K562 (cell line): ENCODE data around the gene USB1. TPM values are rescaled to one million over a fixed set of nuclear protein-coding genes. Genes with fewer than 3 reads are reported as not detected.

Experiments
- CBX1 ChIP-seq: sonication (generic); IDR thresholded peaks from 2 replicates; pipeline ENCODE4 v1.6.1; 2016; ENCODE audit warnings: antibody characterized with exemption, low read depth, mild to moderate bottlenecking
- CEBPB ChIP-seq: fragments of 450-650 bp; IDR thresholded peaks from 2 replicates; pipeline ENCODE4 v1.6.1; 2016; ENCODE audit warnings: missing genetic modification characterization, missing compliant biosample characterization
- ELF1 ChIP-seq: fragments of 200-800 bp; sonication (Bioruptor generic); IDR thresholded peaks from 2 replicates; pipeline ENCODE4 v1.6.1; 2016; ENCODE audit warnings: missing genetic modification characterization, missing compliant biosample characterization
- EP400 ChIP-seq: fragments of 450-650 bp; IDR thresholded peaks from 2 replicates; pipeline ENCODE4 v1.6.1; 2017; ENCODE audit warnings: antibody characterized with exemption, mild to moderate bottlenecking, moderate library complexity
- FOXP4 ChIP-seq: sonication (generic); formaldehyde crosslinking; IDR thresholded peaks from 2 replicates; pipeline ENCODE4 v1.8.0; 2022; ENCODE audit warnings: mild to moderate bottlenecking, missing genetic modification reagents, borderline replicate concordance
- GTF2B ChIP-seq: IDR thresholded peaks from 2 replicates; pipeline ENCODE4 v1.6.1; 2011; ENCODE audit not compliant: insufficient read length; ENCODE audit errors: extremely low read depth
- KAT8 ChIP-seq: fragments of 450-650 bp; IDR thresholded peaks from 2 replicates; pipeline ENCODE4 v1.6.1; 2016; ENCODE audit warnings: low read depth, mild to moderate bottlenecking
- MCM7 ChIP-seq, 2 experiments: fragments of 450-650 bp; IDR thresholded peaks; 2 replicates each; pipeline ENCODE4 v1.6.1; 2016 to 2018
- NR1H2 ChIP-seq: sonication (generic); formaldehyde crosslinking; IDR thresholded peaks from 2 replicates; pipeline ENCODE4 v1.4.0; 2020; ENCODE audit warnings: mild to moderate bottlenecking, missing genetic modification reagents
- PCBP1 ChIP-seq: fragments of 200-400 bp; formaldehyde crosslinking; IDR thresholded peaks from 2 replicates; pipeline ENCODE4 v1.6.1; 2018; ENCODE audit warnings: mild to moderate bottlenecking, low read depth, low read length; ENCODE audit not compliant: poor library complexity, severe bottlenecking
- POLR2A ChIP-seq: fragments of 450-650 bp; conservative IDR thresholded peaks from 2 replicates; pipeline ENCODE4 v1.6.1; 2016
- POLR2B ChIP-seq: fragments of 450-650 bp; IDR thresholded peaks from 2 replicates; pipeline ENCODE4 v1.6.1; 2018; ENCODE audit warnings: low read depth; ENCODE audit not compliant: partially characterized antibody
- SAFB ChIP-seq: fragments of 200-400 bp; formaldehyde crosslinking; IDR thresholded peaks from 2 replicates; pipeline ENCODE4 v1.6.1; 2017; ENCODE audit warnings: low read depth, low read length, borderline replicate concordance
- SMARCA5 ChIP-seq: fragments of 450-650 bp; IDR thresholded peaks from 2 replicates; pipeline ENCODE4 v1.6.1; 2016
- TAL1 ChIP-seq: fragments of 450-650 bp; IDR thresholded peaks from 2 replicates; pipeline ENCODE4 v1.6.1; 2016; ENCODE audit warnings: mild to moderate bottlenecking
- TFAP4 ChIP-seq: sonication (generic); formaldehyde crosslinking; IDR thresholded peaks from 2 replicates; pipeline ENCODE4 v1.8.0; 2022; ENCODE audit warnings: missing genetic modification reagents, mild to moderate bottlenecking, moderate library complexity, borderline replicate concordance
- YY1 ChIP-seq, 3 experiments: IDR thresholded peaks; 2 replicates each; pipeline ENCODE4 v1.6.1; 2011; ENCODE audit warnings: low read length in 2 of 3, mild to moderate bottlenecking in 2 of 3, moderate library complexity in 2 of 3, borderline replicate concordance in 1 of 3, control low read depth in 1 of 3, low read depth in 1 of 3; ENCODE audit not compliant: insufficient read depth in 3 of 3, insufficient replicate concordance in 2 of 3, control insufficient read depth in 1 of 3, insufficient read length in 1 of 3; ENCODE audit errors: extremely low read depth in 1 of 3
- ZBTB49 ChIP-seq: sonication (generic); formaldehyde crosslinking; IDR thresholded peaks from 2 replicates; pipeline ENCODE4 v1.8.0; 2022; ENCODE audit warnings: missing genetic modification reagents, mild to moderate bottlenecking, borderline replicate concordance
- ZC3H4 ChIP-seq: sonication (generic); formaldehyde crosslinking; IDR thresholded peaks from 2 replicates; pipeline ENCODE4 v1.9.0; 2021; ENCODE audit warnings: missing genetic modification reagents, borderline replicate concordance
- ZFP1 ChIP-seq: fragments of 450-650 bp; formaldehyde crosslinking; IDR thresholded peaks from 2 replicates; pipeline ENCODE4 v1.4.0; 2020; ENCODE audit warnings: mild to moderate bottlenecking, mixed read lengths
- ZNF655 ChIP-seq: fragments of 250-450 bp; sonication (Bioruptor Pico); IDR thresholded peaks from 2 replicates; pipeline ENCODE4 v1.5.0; 2021
- polyA plus RNA-seq, 8 experiments: library from polyadenylated mRNA; depleted of rRNA in 4 of 8; stranded (reverse) in 5 of 8; unstranded in 3 of 8; fragments of >200 nt; fragmentation: Nextera tagmentation in 2 of 8; fragmentation: Illumina TruSeq in 1 of 8; extraction: Ambion mirVana in 2 of 8; extraction: Trizol in 1 of 8; gene quantifications; 2 replicates each; pipeline versions ENCODE4 v1.2.1 to v1.2.3, GENCODE V29; 2011 to 2014; ENCODE audit warnings: inconsistent platforms in 1 of 8, missing spikeins in 1 of 8
- total RNA-seq, 7 experiments: library from RNA; depleted of rRNA in 6 of 7; stranded (reverse); fragments of >200 nt in 6 of 7; fragmentation: Illumina TruSeq in 2 of 7; extraction: Trizol in 2 of 7; gene quantifications; 2 replicates each; pipeline versions ENCODE4 v1.2.1 to v1.2.3, GENCODE V29; 2011 to 2021; ENCODE audit warnings: low replicate concordance in 1 of 7

Gene USB1
- total and polyA plus RNA-seq, 9 of the 15 experiments (the other 6 are each of a cell fraction or from before 2014, with no cell fraction given), result 11.6 to 73.6 (median 19.4) TPM

- TF ChIP-seq YY1 (IDR thresholded peaks at IDR 0.05; ENCODE audit: borderline replicate concordance in 1 of 3, control insufficient read depth in 1 of 3, extremely low read depth in 1 of 3, insufficient read depth in 3 of 3, insufficient read length in 1 of 3, insufficient replicate concordance in 2 of 3, low read depth in 1 of 3, low read length in 2 of 3) (no peak), NR1H2 (CRISPR knock-in tag) (no peak), SMARCA5 (no peak), PCBP1 (peak; percentile 4), GTF2B (no peak), EP400 (peak; percentile 63; the same call in 1 of the 2 replicates), POLR2B (no peak), ZBTB49 (no peak), CBX1 (no peak), FOXP4 (no peak), TFAP4 (CRISPR knock-in tag) (peak; percentile 57), ZC3H4 (CRISPR knock-in tag) (no peak), TAL1 (no peak), ELF1 (tag) (peak; percentile 85), ZFP1 (CRISPR knock-in tag) (no peak), MCM7 (IDR thresholded peaks at IDR 0.05) (no peak), KAT8 (no peak), SAFB (no peak), ZNF655 (CRISPR knock-in tag) (no peak), CEBPB (tag) (peak; percentile 35; the same call in 1 of the 2 replicates), POLR2A (peak; percentile 62)
These were observed 23.5 kb downstream of the USB1 start (continued) for GRCh38 chr16:58024486-58025350.
